ENCODE results near the gene PLAC1. TPM values are rescaled to one million over a fixed set of nuclear protein-coding genes. Genes with fewer than 3 reads are reported as not detected.

Gene PLAC1
- total RNA-seq, 2 donors from 2014 or later, result 1.1 TPM; not detected in 1

GRCh38 chrX:134543288-134543687, 115.0 kb downstream of the PLAC1 start:
- H3K4me1 Mint-ChIP-seq, result peaks cover 2% of the 10 kb centered on the region

DNA sequence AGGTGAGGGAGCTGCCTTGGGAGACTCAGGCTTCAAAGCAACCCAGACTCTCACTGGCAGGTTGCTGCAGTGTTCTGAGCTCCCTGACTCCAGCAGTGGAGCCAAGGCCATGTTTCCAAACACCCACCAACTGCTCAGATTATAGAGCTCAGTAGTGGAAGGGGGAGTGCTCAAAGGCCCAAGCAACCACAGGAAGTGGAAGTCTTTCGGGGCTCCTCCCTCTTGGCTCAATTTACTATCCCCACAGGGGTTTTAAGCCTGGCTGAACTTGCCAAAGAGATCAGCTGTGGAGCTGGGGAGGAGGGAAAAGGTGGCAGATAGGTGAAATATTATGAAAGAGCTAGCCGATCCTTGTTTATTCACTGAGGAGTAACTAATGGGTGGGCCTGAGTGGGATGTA, 115.8 kb downstream of the PLAC1 start:
- Mint-ChIP-seq H3K9me3 (no peaks in the 10 kb centered on the region), H3K4me3 (no peak overlapping the region), H3K27ac (no peak overlapping the region), H3K4me1 (no peaks in the 10 kb centered on the region), H3K36me3 (ENCODE audit: low read depth) (no peaks in the 10 kb centered on the region), H3K27me3 (peaks cover 4% of the 10 kb centered on the region)
- ATAC-seq (replicated peaks), result no peak

More at GRCh38 chrX:134543288-134543687, 115.0 kb downstream of the PLAC1 start:
- no peak overlapping the region for H3K4me3 Mint-ChIP-seq
- no peak for ATAC-seq (replicated peaks)
- peaks cover under 1% of the 10 kb centered on the region for H3K36me3 Mint-ChIP-seq (ENCODE audit: low read depth)
- H3K27me3 Mint-ChIP-seq, result peaks cover 6% of the 10 kb centered on the region
- H3K27ac Mint-ChIP-seq, result no peak overlapping the region
- no peaks in the 10 kb centered on the region for H3K9me3 Mint-ChIP-seq

GRCh38 chrX:134541906-134542305, 116.4 kb downstream of the PLAC1 start:
- Mint-ChIP-seq H3K27me3 (peaks cover 4% of the 10 kb centered on the region), H3K36me3 (ENCODE audit: low read depth) (no peaks in the 10 kb centered on the region), H3K4me3 (no peak overlapping the region), H3K4me1 (no peaks in the 10 kb centered on the region), H3K27ac (no peak overlapping the region), H3K9me3 (no peaks in the 10 kb centered on the region)
- ATAC-seq (replicated peaks), result no peak

- ATAC-seq (replicated peaks), result no peak
- H3K36me3 Mint-ChIP-seq (ENCODE audit: low read depth), result no peaks in the 10 kb centered on the region
- H3K9me3 Mint-ChIP-seq, result no peaks in the 10 kb centered on the region
- no peak overlapping the region for H3K4me3 Mint-ChIP-seq
- H3K27me3 Mint-ChIP-seq, result peaks cover 4% of the 10 kb centered on the region
- no peak overlapping the region for H3K27ac Mint-ChIP-seq
- H3K4me1 Mint-ChIP-seq, result no peaks in the 10 kb centered on the region
Observed at GRCh38 chrX:134538316-134538715, 120.0 kb downstream of the PLAC1 start.

DNA sequence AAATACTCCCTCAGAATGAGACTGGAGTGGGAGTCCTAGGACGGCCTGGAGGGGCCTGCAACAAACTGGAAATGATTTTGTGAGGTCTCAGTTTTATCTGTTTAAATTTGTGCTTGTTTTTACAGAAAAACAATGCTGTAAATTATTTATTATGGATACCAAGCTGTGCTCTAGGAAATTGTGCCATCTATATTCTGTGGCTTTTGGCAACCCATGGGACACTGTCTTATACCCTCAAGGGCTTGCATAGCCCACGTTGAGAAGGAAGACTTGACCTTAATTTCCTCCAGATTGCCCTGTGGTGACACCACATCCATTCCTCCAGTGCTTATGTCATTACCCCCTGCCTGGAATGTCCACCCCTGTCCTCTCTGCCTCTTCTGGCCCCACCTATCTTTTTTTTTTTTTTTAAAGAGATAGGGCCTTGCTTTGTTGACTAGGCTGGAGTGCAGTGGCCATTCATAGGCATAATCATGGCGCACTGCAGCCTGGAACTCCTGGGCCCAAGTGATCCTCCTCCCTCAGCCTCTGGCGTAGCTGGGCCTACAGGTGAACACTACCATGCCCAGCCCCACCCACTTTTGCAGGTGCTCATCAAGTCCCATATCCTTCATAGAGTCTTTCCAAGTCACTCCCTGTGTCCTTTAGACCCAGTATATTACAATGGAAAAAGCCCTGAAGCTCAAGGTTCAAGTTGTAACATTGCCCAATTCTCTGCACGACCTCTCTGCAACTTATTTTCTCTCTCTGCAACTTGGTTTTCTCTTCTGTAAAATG, 120.9 kb downstream of the PLAC1 start:
- no peak for ATAC-seq (replicated peaks)
- Mint-ChIP-seq H3K27me3 (no peaks in the 10 kb centered on the region), H3K4me3 (no peak overlapping the region), H3K36me3 (ENCODE audit: low read depth) (no peaks in the 10 kb centered on the region), H3K27ac (no peak overlapping the region), H3K4me1 (no peaks in the 10 kb centered on the region), H3K9me3 (no peaks in the 10 kb centered on the region)

GRCh38 chrX:134533952-134534351, 124.3 kb downstream of the PLAC1 start:
- Mint-ChIP-seq H3K4me1 (no peaks in the 10 kb centered on the region), H3K4me3 (no peak overlapping the region), H3K36me3 (ENCODE audit: low read depth) (no peaks in the 10 kb centered on the region), H3K9me3 (no peaks in the 10 kb centered on the region), H3K27me3 (no peaks in the 10 kb centered on the region), H3K27ac (no peak overlapping the region)
- no peak for ATAC-seq (replicated peaks)

- Mint-ChIP-seq H3K9me3 (no peaks in the 10 kb centered on the region), H3K4me3 (no peak overlapping the region), H3K27ac (no peak overlapping the region), H3K27me3 (no peaks in the 10 kb centered on the region), H3K36me3 (ENCODE audit: low read depth) (no peaks in the 10 kb centered on the region), H3K4me1 (no peaks in the 10 kb centered on the region)
- ATAC-seq (replicated peaks), result no peak
Observed at GRCh38 chrX:134533352-134533751, 124.9 kb downstream of the PLAC1 start.

DNA sequence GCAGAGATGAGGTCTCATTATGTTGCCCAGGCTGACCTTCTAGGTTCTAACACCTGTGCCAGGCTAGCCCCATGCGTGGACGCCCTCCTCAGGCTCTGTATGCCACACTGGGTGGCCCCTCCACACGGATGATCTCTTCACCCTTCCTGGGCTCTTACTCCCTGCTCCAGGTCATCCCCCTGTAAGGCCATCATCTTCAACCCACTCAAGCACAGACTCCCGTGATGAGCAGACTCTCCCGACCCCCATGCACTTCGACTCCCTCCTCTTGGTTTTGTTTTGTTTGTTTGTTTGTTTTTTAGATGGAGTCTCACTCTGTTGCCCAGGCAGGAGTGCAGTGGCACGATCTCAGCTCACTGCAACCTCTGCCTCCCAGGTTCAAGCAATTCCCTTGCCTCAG, 127.4 kb downstream of the PLAC1 start:
- Mint-ChIP-seq H3K27me3 (no peaks in the 10 kb centered on the region), H3K4me1 (no peaks in the 10 kb centered on the region), H3K36me3 (ENCODE audit: low read depth) (no peaks in the 10 kb centered on the region), H3K4me3 (no peak overlapping the region), H3K27ac (no peak overlapping the region), H3K9me3 (no peaks in the 10 kb centered on the region)
- no peak for ATAC-seq (replicated peaks)

DNA sequence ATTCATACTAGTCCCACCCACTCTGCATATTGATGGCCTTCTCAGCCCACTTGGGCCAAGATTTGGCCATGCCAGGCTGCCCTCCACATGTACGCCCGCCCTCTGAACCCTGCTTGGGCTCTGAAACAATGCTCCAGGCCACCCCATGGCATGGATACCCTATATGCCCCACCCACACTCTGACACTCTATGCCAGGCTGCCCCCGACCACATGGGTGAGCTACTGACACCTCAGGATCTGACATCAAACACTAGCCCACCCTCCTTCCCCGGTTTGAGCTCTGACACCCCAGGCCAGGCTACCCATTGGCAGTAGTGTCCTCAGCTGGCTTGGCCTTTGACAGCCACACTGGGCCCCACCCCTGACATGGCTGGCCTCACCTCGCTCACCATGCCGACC, 128.8 kb downstream of the PLAC1 start:
- Mint-ChIP-seq H3K36me3 (ENCODE audit: low read depth) (no peaks in the 10 kb centered on the region), H3K27me3 (no peaks in the 10 kb centered on the region), H3K4me1 (no peaks in the 10 kb centered on the region), H3K4me3 (no peak overlapping the region), H3K27ac (no peak overlapping the region), H3K9me3 (no peaks in the 10 kb centered on the region)
- no peak for ATAC-seq (replicated peaks)

GRCh38 chrX:134528960-134529359, 129.3 kb downstream of the PLAC1 start:
- no peaks in the 10 kb centered on the region for H3K36me3 Mint-ChIP-seq (ENCODE audit: low read depth)
- no peak for ATAC-seq (replicated peaks)
- no peaks in the 10 kb centered on the region for H3K4me1 Mint-ChIP-seq
- H3K9me3 Mint-ChIP-seq, result no peaks in the 10 kb centered on the region
- no peaks in the 10 kb centered on the region for H3K27me3 Mint-ChIP-seq
- H3K4me3 Mint-ChIP-seq, result no peak overlapping the region
- no peak overlapping the region for H3K27ac Mint-ChIP-seq

DNA sequence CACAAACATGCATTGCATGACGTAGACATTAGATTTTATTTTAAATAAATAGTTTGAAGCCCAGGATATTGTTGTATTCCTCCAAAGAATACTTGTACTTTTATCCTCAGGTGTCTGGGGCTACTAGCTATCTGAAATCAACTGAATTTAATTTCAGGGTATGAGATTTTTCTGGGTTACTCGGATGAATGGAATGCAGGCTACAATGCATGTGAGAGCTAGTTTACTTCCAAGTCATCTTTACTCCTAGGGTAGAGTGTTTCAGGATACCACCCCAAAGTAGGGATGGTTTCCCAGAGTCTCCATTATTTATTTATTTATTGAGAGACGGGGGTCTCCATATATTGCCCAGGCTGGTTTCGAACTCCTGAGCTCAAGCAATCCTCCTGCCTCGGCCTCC, 131.9 kb downstream of the PLAC1 start:
- no peak for ATAC-seq (replicated peaks)
- H3K27ac Mint-ChIP-seq, result no peak overlapping the region

DNA sequence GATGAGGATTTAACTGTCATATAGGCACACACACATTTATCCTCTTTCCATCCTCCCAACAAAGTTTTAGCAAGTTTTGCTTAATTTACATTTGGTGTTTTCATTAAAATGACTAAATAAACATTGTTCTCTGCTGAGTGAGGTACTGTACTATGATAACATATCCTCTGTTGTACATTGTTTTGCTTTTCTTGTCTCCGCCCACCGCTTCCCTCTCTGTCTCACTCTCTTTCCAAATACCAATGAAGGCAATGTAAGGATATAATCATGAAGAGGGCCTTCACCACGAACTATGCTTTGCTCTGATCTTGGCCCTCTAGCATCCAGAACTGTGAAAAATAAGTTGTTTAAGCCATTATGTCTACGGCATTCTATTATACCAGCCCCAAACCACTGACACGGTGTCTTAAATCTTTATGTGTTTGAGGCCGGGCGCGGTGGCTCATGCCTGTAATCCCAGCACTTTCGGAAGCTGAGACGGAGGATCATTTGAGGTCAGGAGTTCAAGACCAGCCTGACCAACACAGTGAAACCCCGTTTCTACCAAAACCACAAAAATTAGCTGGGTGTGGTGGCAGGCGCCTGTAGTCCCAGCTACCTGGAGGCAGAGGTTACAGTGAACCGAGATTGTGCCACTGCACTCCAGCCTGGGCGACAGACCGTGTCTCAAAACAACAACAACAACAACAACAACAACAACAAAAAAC, 133.0 kb downstream of the PLAC1 start:
- no peaks in the 10 kb centered on the region for H3K36me3 Mint-ChIP-seq (ENCODE audit: low read depth)
- H3K27me3 Mint-ChIP-seq, result no peaks in the 10 kb centered on the region
- no peaks in the 10 kb centered on the region for H3K9me3 Mint-ChIP-seq
- no peaks in the 10 kb centered on the region for H3K4me1 Mint-ChIP-seq
- no peak overlapping the region for H3K4me3 Mint-ChIP-seq
- ATAC-seq (replicated peaks), result no peak
- no peak overlapping the region for H3K27ac Mint-ChIP-seq

More for the DNA sequence above, 131.9 kb downstream of the PLAC1 start:
- Mint-ChIP-seq H3K27me3 (no peaks in the 10 kb centered on the region), H3K4me1 (no peaks in the 10 kb centered on the region), H3K36me3 (ENCODE audit: low read depth) (no peaks in the 10 kb centered on the region), H3K4me3 (no peak overlapping the region), H3K9me3 (no peaks in the 10 kb centered on the region)

- no peak for ATAC-seq (replicated peaks)
- Mint-ChIP-seq H3K4me1 (no peaks in the 10 kb centered on the region), H3K4me3 (no peak overlapping the region), H3K9me3 (no peaks in the 10 kb centered on the region), H3K27ac (no peak overlapping the region), H3K27me3 (no peaks in the 10 kb centered on the region), H3K36me3 (ENCODE audit: low read depth) (no peaks in the 10 kb centered on the region)
Observed at GRCh38 chrX:134524181-134524580, 134.1 kb downstream of the PLAC1 start.

DNA sequence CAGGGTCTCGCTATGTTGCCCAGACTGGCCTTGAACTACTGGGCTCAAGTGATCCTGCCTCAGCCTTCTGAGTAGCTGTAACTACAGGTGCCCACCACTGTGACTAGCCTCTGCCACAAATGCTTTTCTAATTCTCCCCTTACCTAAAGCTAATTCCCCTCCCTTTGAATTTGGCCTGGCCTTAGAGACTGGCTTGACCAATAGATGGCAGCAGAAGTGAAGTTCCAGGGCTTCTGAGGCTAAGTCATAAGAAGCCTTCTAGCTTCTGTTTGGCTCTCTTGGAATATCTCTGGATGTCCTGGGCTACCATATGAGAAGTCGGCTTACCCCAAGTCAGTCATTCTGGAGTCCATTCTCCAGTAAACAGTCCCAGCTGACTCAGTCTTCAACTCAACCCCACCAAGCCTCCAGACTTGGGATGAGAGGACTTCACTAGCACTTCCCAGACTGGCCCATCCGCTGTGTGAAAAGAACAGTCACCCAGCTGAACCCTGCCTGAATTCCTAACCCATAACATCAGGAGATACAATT, 137.3 kb downstream of the PLAC1 start:
- no peak for ATAC-seq (replicated peaks)
- H3K36me3 Mint-ChIP-seq (ENCODE audit: low read depth), result no peaks in the 10 kb centered on the region
- no peaks in the 10 kb centered on the region for H3K27me3 Mint-ChIP-seq
- H3K4me1 Mint-ChIP-seq, result no peaks in the 10 kb centered on the region
- H3K27ac Mint-ChIP-seq, result no peak overlapping the region
- H3K4me3 Mint-ChIP-seq, result no peak overlapping the region
- H3K9me3 Mint-ChIP-seq, result no peaks in the 10 kb centered on the region

Data from activated T-helper 17 cell treated with anti-CD3 and anti-CD28 coated beads, Interleukin-2, amount 50 U/mL, for 72 hours (primary cell).